CD8-positive, alpha-beta memory T cell (primary cell): ENCODE data around the gene PCDHB13. TPM values are rescaled to one million over a fixed set of nuclear protein-coding genes. Genes with fewer than 3 reads are reported as not detected.

ENCODE experiments used
- CTCF ChIA-PET: fragments of 350-600 bp; sonication (Branson Sonifier 250); formaldehyde crosslinking; loops from one replicate; lab custom pipeline; 2021; ENCODE audit warnings: antibody characterized with exemption; lab: Charles Lee
- POLR2A ChIA-PET: fragments of 350-600 bp; sonication (Branson Sonifier 250); formaldehyde crosslinking; loops from one replicate; lab custom pipeline; 2021; ENCODE audit warnings: antibody characterized with exemption; lab: Charles Lee
- DNase-seq, 5 donors: peaks; one replicate each; pipeline versions ENCODE4 v3.0.0 to v3.0.0-alpha.2; 2020 to 2022; ENCODE audit warnings: mixed read lengths in 1 of 5
- H3K27ac ChIP-seq: one replicate; pipeline ENCODE4 v1.7.0; 2013; ENCODE audit warnings: low read depth, mild to moderate bottlenecking, low read length, moderate library complexity
- H3K27me3 ChIP-seq: 2 replicates; pipeline ENCODE4 v1.7.0; 2013; ENCODE audit warnings: low read length, mild to moderate bottlenecking; ENCODE audit not compliant: insufficient read depth, poor library complexity, severe bottlenecking
- H3K36me3 ChIP-seq: 2 replicates; pipeline ENCODE4 v1.7.0; 2013; ENCODE audit warnings: mild to moderate bottlenecking, low read length, moderate library complexity; ENCODE audit not compliant: insufficient read depth
- H3K4me1 ChIP-seq: 2 replicates; pipeline ENCODE4 v1.7.0; 2013; ENCODE audit warnings: mild to moderate bottlenecking, low read length, moderate library complexity; ENCODE audit not compliant: insufficient read depth
- H3K4me3 ChIP-seq: 2 replicates; pipeline ENCODE4 v1.7.0; 2013; ENCODE audit warnings: mild to moderate bottlenecking, low read length
- H3K9me3 ChIP-seq: 2 replicates; pipeline ENCODE4 v1.7.0; 2013; ENCODE audit warnings: mild to moderate bottlenecking, low read length
- H3K27ac Mint-ChIP-seq, 8 donors: one replicate each; pipeline ENCODE4 v1.8.0; 2020 to 2021; ENCODE audit warnings: mixed read lengths in 8 of 8, mild to moderate bottlenecking in 6 of 8, inconsistent platforms in 3 of 8, moderate library complexity in 3 of 8
- H3K27me3 Mint-ChIP-seq, 2 donors: one replicate each; pipeline ENCODE4 v1.8.0; 2020 to 2021; ENCODE audit warnings: mixed read lengths in 2 of 2, mild to moderate bottlenecking in 1 of 2, moderate library complexity in 1 of 2
- H3K36me3 Mint-ChIP-seq, 3 donors: one replicate each; pipeline ENCODE4 v1.8.0; 2020 to 2021; ENCODE audit warnings: mixed read lengths in 3 of 3, inconsistent platforms in 1 of 3, mild to moderate bottlenecking in 1 of 3
- H3K4me1 Mint-ChIP-seq, 3 donors: one replicate each; pipeline ENCODE4 v1.8.0; 2020 to 2021; ENCODE audit warnings: mixed read lengths in 3 of 3, inconsistent platforms in 1 of 3, mild to moderate bottlenecking in 1 of 3
- H3K4me3 Mint-ChIP-seq, 7 donors: one replicate each; pipeline ENCODE4 v1.8.0; 2020 to 2021; ENCODE audit warnings: mixed read lengths in 7 of 7, mild to moderate bottlenecking in 6 of 7, moderate library complexity in 4 of 7, inconsistent platforms in 2 of 7
- H3K9me3 Mint-ChIP-seq, 5 donors: one replicate each; pipeline ENCODE4 v1.8.0; 2020 to 2022; ENCODE audit warnings: mixed read lengths in 5 of 5, mild to moderate bottlenecking in 3 of 5, moderate library complexity in 2 of 5, inconsistent platforms in 1 of 5
- polyA plus RNA-seq: library from polyadenylated mRNA; unstranded; fragments of 300-500 nt; fragmentation: Illumina TruSeq; gene quantifications from one replicate; pipeline ENCODE4 v1.2.3, GENCODE V29; 2021
- total RNA-seq, 2 experiments: library from RNA; stranded (reverse); gene quantifications; one replicate each; pipeline ENCODE4 v1.2.3, GENCODE V29; 2021

PCDHB13 gene
- total and polyA plus RNA-seq, 3 experiments from 2014 or later, result 0.04 TPM; not detected in 2

DNA sequence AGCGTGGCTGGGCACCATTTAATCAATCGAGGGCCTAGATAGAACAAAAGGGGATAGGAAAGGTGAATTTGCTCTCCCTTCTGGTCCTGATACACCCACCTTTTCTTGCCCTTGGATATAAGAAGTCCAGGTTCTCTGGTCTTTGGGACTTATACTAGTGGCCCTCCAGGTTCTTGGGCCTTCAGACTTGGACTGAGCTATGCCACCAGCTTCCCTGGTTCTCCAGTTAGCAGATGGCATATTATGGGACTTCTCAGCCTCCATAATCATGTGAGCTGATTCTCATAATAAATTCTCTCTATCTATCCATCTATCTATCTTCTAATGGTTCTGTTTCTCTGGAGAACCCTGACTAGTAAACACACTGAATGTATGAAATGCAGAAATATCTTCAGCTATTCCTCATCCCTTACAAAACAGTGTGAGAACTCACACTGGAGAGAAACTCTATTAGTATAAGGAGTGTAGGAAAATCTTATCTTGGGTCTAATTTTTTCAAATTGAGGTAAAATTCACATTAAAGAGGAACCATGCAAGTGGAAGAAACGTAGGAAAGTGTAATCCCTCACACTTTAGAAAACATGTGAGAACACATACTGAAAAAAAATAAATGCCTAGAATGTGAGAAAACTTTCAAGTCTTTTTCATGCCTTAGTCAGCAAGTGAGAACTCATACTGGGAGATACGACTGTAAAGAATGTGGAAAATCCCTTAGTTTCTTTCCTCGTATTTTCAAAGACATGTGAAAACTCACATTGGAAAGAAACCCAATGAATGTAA lies 46.9 kb downstream of the PCDHB13 start:
- no peak overlapping the region for H3K27ac Mint-ChIP-seq
- POLR2A ChIA-PET, result no interaction called here

DNA sequence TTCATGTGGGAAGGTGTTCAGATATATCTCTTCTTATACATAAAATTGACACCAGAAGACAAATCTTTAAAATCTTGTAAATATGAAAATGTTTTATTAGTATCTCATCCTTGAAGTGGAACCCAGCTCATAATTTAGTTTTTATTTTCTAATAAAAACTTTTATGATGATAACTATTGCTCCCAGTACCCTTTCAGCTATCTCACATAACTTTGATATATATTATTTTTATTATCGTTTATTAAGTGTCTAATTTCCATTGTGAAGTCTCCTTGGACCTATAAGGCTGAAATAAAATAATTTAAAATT lies 47.5 kb downstream of the PCDHB13 start:
- H3K36me3 ChIP-seq, result no peaks in the 10 kb centered on the region
- no peak overlapping the region for H3K27ac ChIP-seq
- H3K4me3 ChIP-seq, result no peak overlapping the region
- Mint-ChIP-seq H3K9me3 (peaks cover 71 to 98% (median 91%) of the 10 kb centered on the region in 5 donors), H3K36me3 (peaks cover 6 to 36% (median 34%) of the 10 kb centered on the region in 3 donors), H3K4me1 (no peaks in the 10 kb centered on the region), H3K4me3 (no peak overlapping the region), H3K27ac (no peak overlapping the region), H3K27me3 (no peaks in the 10 kb centered on the region)
- H3K27me3 ChIP-seq, result no peaks in the 10 kb centered on the region
- H3K9me3 ChIP-seq, result peaks cover 49% of the 10 kb centered on the region
- H3K4me1 ChIP-seq, result no peaks in the 10 kb centered on the region
- CTCF ChIA-PET, result interaction anchor here (1.4 kb wide), 1 partner anchor 9 kb away, joined by 3 read pairs; no protein-coding TSS in a partner anchor
- POLR2A ChIA-PET, result no interaction called here
- no peak for DNase-seq

More for the DNA sequence above, 46.9 kb downstream of the PCDHB13 start:
- Mint-ChIP-seq H3K36me3 (peaks cover 4 to 33% (median 33%) of the 10 kb centered on the region in 3 donors), H3K4me3 (no peak overlapping the region), H3K9me3 (peaks cover 71 to 98% (median 91%) of the 10 kb centered on the region in 5 donors), H3K4me1 (no peaks in the 10 kb centered on the region), H3K27me3 (no peaks in the 10 kb centered on the region)
- Histone ChIP-seq H3K36me3 (no peaks in the 10 kb centered on the region), H3K27ac (no peak overlapping the region), H3K4me1 (no peaks in the 10 kb centered on the region), H3K9me3 (peaks cover 48% of the 10 kb centered on the region), H3K4me3 (no peak overlapping the region), H3K27me3 (no peaks in the 10 kb centered on the region)
- CTCF ChIA-PET, result interaction anchor here (1.4 kb wide), 1 partner anchor 10 kb away, joined by 3 read pairs; no protein-coding TSS in a partner anchor
- DNase-seq, result no peak

Other genes with a start within 250 kb of the PCDHB13 start
Only the 30 nearest of the 37 such genes appear.
- gene PCDHB1, start 162.5 kb upstream of the PCDHB13 start, total RNA-seq, result not detected
- gene PCDHB1, start 162.5 kb upstream of the PCDHB13 start, polyA plus RNA-seq, result not detected
- not detected for gene PCDHB2, start 119.3 kb upstream of the PCDHB13 start, total RNA-seq
- not detected for gene PCDHB2, start 119.3 kb upstream of the PCDHB13 start, polyA plus RNA-seq
- gene PCDHB3, start 113.4 kb upstream of the PCDHB13 start, total RNA-seq, result not detected
- not detected for gene PCDHB3, start 113.4 kb upstream of the PCDHB13 start, polyA plus RNA-seq
- not detected for gene PCDHB4, start 92.1 kb upstream of the PCDHB13 start, total RNA-seq
- not detected for gene PCDHB4, start 92.1 kb upstream of the PCDHB13 start, polyA plus RNA-seq
- gene PCDHB5, start 78.7 kb upstream of the PCDHB13 start, total RNA-seq, result not detected
- not detected for gene PCDHB5, start 78.7 kb upstream of the PCDHB13 start, polyA plus RNA-seq
- gene PCDHB6, start 63.9 kb upstream of the PCDHB13 start, total RNA-seq, result not detected
- not detected for gene PCDHB6, start 63.9 kb upstream of the PCDHB13 start, polyA plus RNA-seq
- not detected for gene PCDHB7, start 41.3 kb upstream of the PCDHB13 start, total RNA-seq
- gene PCDHB7, start 41.3 kb upstream of the PCDHB13 start, polyA plus RNA-seq, result not detected
- gene PCDHB8, start 36.1 kb upstream of the PCDHB13 start, total RNA-seq, result not detected
- gene PCDHB8, start 36.1 kb upstream of the PCDHB13 start, polyA plus RNA-seq, result not detected
- not detected for gene PCDHB16, start 31.5 kb upstream of the PCDHB13 start, total RNA-seq
- gene PCDHB16, start 31.5 kb upstream of the PCDHB13 start, polyA plus RNA-seq, result not detected
- gene PCDHB9, start 26.8 kb upstream of the PCDHB13 start, total RNA-seq, result not detected
- gene PCDHB9, start 26.8 kb upstream of the PCDHB13 start, polyA plus RNA-seq, result not detected
- not detected for gene PCDHB10, start 21.6 kb upstream of the PCDHB13 start, total RNA-seq
- not detected for gene PCDHB10, start 21.6 kb upstream of the PCDHB13 start, polyA plus RNA-seq
- gene PCDHB11, start 14.3 kb upstream of the PCDHB13 start, total RNA-seq, result not detected
- gene PCDHB11, start 14.3 kb upstream of the PCDHB13 start, polyA plus RNA-seq, result not detected
- not detected for gene PCDHB12, start 5.2 kb upstream of the PCDHB13 start, total RNA-seq
- not detected for gene PCDHB12, start 5.2 kb upstream of the PCDHB13 start, polyA plus RNA-seq
- under 1 TPM in 1 of 2 experiments, not detected in 1; 0.09 TPM for gene PCDHB14, start 9.4 kb downstream of the PCDHB13 start, total RNA-seq
- gene PCDHB14, start 9.4 kb downstream of the PCDHB13 start, polyA plus RNA-seq, result not detected
- gene PCDHB15, start 31.5 kb downstream of the PCDHB13 start, total RNA-seq, result not detected
- gene PCDHB15, start 31.5 kb downstream of the PCDHB13 start, polyA plus RNA-seq, result not detected
- gene SLC25A2, start 90.1 kb downstream of the PCDHB13 start, total RNA-seq, result under 1 TPM; 0.31 to 0.35 TPM
- not detected for gene SLC25A2, start 90.1 kb downstream of the PCDHB13 start, polyA plus RNA-seq
- 10 to 100 TPM; 70.9 to 72.2 TPM for gene TAF7, start 106.9 kb downstream of the PCDHB13 start, total RNA-seq
- 196 TPM for gene TAF7, start 106.9 kb downstream of the PCDHB13 start, polyA plus RNA-seq
- gene PCDHGA1, start 116.6 kb downstream of the PCDHB13 start, total RNA-seq, result under 1 TPM; 0.07 to 0.09 TPM
- gene PCDHGA1, start 116.6 kb downstream of the PCDHB13 start, polyA plus RNA-seq, result not detected
- gene PCDHGA2, start 124.8 kb downstream of the PCDHB13 start, total RNA-seq, result under 1 TPM in 1 of 2 experiments, not detected in 1; 0.07 TPM
- gene PCDHGA2, start 124.8 kb downstream of the PCDHB13 start, polyA plus RNA-seq, result not detected
- not detected for gene PCDHGA3, start 129.9 kb downstream of the PCDHB13 start, total RNA-seq
- not detected for gene PCDHGA3, start 129.9 kb downstream of the PCDHB13 start, polyA plus RNA-seq
- gene PCDHGB1, start 136.2 kb downstream of the PCDHB13 start, total RNA-seq, result not detected
- not detected for gene PCDHGB1, start 136.2 kb downstream of the PCDHB13 start, polyA plus RNA-seq
- under 1 TPM; 0.09 to 0.16 TPM for gene PCDHGA4, start 141.1 kb downstream of the PCDHB13 start, total RNA-seq
- not detected for gene PCDHGA4, start 141.1 kb downstream of the PCDHB13 start, polyA plus RNA-seq
- gene PCDHGB2, start 146.1 kb downstream of the PCDHB13 start, total RNA-seq, result under 1 TPM; 0.33 to 0.40 TPM
- 0.09 TPM for gene PCDHGB2, start 146.1 kb downstream of the PCDHB13 start, polyA plus RNA-seq
- under 1 TPM; 0.09 to 0.11 TPM for gene PCDHGA5, start 150.2 kb downstream of the PCDHB13 start, total RNA-seq
- gene PCDHGA5, start 150.2 kb downstream of the PCDHB13 start, polyA plus RNA-seq, result not detected
- gene PCDHGB3, start 156.3 kb downstream of the PCDHB13 start, total RNA-seq, result under 1 TPM; 0.18 to 0.28 TPM
- not detected for gene PCDHGB3, start 156.3 kb downstream of the PCDHB13 start, polyA plus RNA-seq
- under 1 TPM; 0.15 to 0.22 TPM for gene PCDHGA6, start 160.0 kb downstream of the PCDHB13 start, total RNA-seq
- 0.06 TPM for gene PCDHGA6, start 160.0 kb downstream of the PCDHB13 start, polyA plus RNA-seq
- gene PCDHGA7, start 168.8 kb downstream of the PCDHB13 start, total RNA-seq, result under 1 TPM in 1 of 2 experiments, not detected in 1; 0.09 TPM
- gene PCDHGA7, start 168.8 kb downstream of the PCDHB13 start, polyA plus RNA-seq, result not detected
- gene PCDHGB4, start 173.8 kb downstream of the PCDHB13 start, total RNA-seq, result under 1 TPM in 1 of 2 experiments, not detected in 1; 0.13 TPM
- 0.08 TPM for gene PCDHGB4, start 173.8 kb downstream of the PCDHB13 start, polyA plus RNA-seq
- under 1 TPM in 1 of 2 experiments, not detected in 1; 0.04 TPM for gene PCDHGA8, start 178.7 kb downstream of the PCDHB13 start, total RNA-seq
- gene PCDHGA8, start 178.7 kb downstream of the PCDHB13 start, polyA plus RNA-seq, result not detected
- gene PCDHGB5, start 184.0 kb downstream of the PCDHB13 start, total RNA-seq, result under 1 TPM; 0.22 to 0.27 TPM
- 0.14 TPM for gene PCDHGB5, start 184.0 kb downstream of the PCDHB13 start, polyA plus RNA-seq